SK-N-MC (cell line): ENCODE data around the gene GFM2.

Experiments
- EZH2 ChIP-seq: fragments of 200-600 bp; sonication (generic); IDR thresholded peaks from one replicate; pipeline ENCODE4 v1.6.1; 2017; ENCODE audit warnings: antibody characterized with exemption
- POLR2AphosphoS5 ChIP-seq: IDR thresholded peaks from 2 replicates; pipeline ENCODE4 v1.6.1; 2012; ENCODE audit warnings: mild to moderate bottlenecking, low read depth, low read length, borderline replicate concordance

- no peak for TF ChIP-seq EZH2
- no peak for TF ChIP-seq POLR2AphosphoS5
Measured at GRCh38 chr5:74772359-74772758, 5.4 kb upstream of the GFM2 start.
